ENCODE measurements around the gene DLGAP4.

DLGAP4 gene

DNA sequence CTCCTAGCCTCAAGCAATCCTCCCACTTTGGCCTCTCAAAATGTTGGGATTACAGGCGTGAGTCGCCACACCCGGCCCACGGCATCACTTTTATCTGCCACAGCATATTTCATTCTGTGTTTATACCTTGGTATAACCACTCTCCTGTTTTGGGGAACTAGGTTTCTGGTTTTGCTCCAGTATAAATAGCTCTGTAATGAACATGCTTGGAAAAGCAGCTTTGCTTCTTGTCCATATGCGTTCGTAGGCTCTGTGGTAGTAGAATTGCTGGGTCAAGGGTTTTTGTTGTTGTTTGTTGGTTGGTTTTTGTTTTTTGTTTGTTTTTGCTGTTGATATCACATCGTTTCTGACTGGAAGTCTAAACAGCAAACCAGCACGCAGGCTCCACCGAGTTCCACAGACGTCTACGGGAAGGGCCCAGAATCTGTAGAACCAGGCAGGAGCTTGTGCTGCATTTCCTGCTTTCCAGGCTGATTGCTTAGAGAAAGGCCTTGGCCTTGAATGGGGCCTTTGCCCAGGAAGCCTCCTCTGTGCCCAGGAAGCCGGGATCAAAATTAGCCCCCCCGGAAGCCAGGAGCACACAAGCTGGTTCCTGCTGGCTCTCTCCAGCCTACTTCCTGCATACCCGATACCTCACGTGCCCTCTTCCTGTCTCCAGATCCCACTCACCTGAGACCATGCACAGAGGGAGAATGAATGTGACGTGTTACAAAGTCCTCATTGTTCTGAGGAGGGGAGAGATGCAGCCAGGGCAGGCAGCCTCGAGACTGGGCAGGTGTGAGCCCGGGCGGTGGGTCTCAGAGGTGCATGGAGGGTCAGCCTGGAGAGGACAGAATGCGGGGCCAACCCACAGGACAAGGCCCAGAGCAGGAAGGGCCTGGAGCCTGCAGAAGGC, 35.1 kb upstream of the DLGAP4 start:
- no peak overlapping the region for H3K27ac ChIP-seq (ENCODE audit: low read depth, low read length)
- H3K4me3 ChIP-seq (ENCODE audit: low read length), result no peak overlapping the region
- H3K36me3 ChIP-seq (ENCODE audit: control insufficient read depth, insufficient read depth, low read length), result no peaks in the 10 kb centered on the region
- H3K9ac ChIP-seq (ENCODE audit: low read length), result no peak overlapping the region
- H3K4me1 ChIP-seq (ENCODE audit: control insufficient read depth, insufficient read depth, low read length), result no peaks in the 10 kb centered on the region
- peaks cover 3% of the 10 kb centered on the region for H3K27me3 ChIP-seq (ENCODE audit: control insufficient read depth, insufficient read depth, low read length)

DNA sequence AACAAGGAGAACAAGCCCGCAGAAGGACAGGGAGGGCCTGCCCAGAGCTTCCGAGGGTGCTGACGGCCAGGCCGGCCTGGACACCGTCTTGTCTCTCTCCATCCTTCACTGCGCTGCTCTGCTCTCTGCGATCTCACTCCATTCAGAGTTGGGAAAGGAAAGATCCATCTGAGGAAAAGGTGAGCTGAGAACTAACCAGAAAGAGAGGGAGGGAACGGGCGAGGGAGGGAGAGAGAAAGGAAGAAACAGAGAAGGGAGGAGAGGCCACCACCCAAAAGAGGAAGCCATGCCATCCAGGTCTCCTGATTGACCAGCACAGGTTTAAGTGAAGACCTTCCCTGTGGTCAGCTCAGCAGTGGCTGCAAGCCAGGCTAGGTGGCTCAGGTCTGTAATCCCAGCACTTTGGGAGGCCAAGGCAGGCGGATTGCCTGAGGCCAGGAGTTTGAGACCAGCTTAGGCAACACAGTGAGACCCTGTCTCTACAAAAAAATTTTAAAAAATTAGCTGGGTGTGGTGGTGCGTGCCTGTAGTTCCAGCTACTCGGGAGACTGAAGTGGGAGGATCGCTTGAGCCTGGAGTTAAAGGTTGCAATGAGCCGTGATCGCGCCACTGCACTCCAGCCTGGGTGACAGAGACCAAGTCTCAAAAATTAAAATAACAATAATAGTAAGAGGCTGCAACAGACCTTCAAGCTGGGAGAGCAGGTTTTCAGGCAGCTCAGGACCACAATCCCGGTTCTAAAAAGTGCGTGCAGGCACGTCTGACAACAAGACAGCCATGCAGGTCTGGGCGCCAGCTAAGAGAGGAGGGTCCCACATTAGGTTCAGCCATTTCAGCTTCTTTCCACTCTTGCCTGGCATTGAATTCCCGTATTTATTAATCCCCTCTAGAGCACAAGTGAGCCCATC, 34.2 kb upstream of the DLGAP4 start:
- H3K36me3 ChIP-seq (ENCODE audit: control insufficient read depth, insufficient read depth, low read length), result no peaks in the 10 kb centered on the region
- H3K4me1 ChIP-seq (ENCODE audit: control insufficient read depth, insufficient read depth, low read length), result no peaks in the 10 kb centered on the region
- H3K9ac ChIP-seq (ENCODE audit: low read length), result no peak overlapping the region
- no peak overlapping the region for H3K4me3 ChIP-seq (ENCODE audit: low read length)
- H3K27ac ChIP-seq (ENCODE audit: low read depth, low read length), result no peak overlapping the region
- peaks cover 3% of the 10 kb centered on the region for H3K27me3 ChIP-seq (ENCODE audit: control insufficient read depth, insufficient read depth, low read length)

DNA sequence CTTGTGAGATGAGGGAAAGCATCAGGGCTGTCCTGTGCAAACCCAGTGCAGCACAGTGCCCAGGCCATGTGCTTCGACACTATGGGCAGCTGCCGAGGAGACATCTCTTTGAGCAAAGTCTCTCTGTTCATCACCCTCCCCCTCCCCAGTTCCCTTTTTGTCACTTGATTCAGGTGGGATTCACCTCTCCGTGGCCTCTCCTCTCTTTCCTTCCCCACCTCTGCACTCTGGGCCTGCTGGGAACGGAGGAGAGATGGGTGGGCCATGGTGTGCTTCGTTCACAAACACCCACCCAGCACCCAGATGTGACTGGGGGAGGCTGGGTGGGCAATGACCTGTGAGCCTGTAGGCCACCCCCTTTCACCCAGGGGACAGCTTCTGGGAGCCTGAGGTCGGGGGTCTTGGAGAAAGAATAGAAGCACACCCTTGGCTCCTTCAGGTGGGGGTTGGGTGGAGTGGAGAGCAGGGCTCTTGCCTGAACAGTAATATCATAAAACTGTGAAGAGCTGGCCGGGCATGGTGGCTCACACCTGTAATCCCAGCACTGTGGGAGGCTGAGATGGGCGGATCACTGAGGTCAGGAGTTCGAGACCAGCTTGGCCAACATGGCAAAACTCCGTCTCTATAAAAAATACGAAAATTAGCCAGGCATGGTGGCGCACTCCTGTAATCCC, 33.5 kb upstream of the DLGAP4 start:
- Histone ChIP-seq H3K27ac (ENCODE audit: low read depth, low read length) (no peak overlapping the region), H3K36me3 (ENCODE audit: control insufficient read depth, insufficient read depth, low read length) (no peaks in the 10 kb centered on the region), H3K4me1 (ENCODE audit: control insufficient read depth, insufficient read depth, low read length) (no peaks in the 10 kb centered on the region), H3K4me3 (ENCODE audit: low read length) (no peak overlapping the region), H3K9ac (ENCODE audit: low read length) (no peak overlapping the region), H3K27me3 (ENCODE audit: control insufficient read depth, insufficient read depth, low read length) (peaks cover 3% of the 10 kb centered on the region)

DNA sequence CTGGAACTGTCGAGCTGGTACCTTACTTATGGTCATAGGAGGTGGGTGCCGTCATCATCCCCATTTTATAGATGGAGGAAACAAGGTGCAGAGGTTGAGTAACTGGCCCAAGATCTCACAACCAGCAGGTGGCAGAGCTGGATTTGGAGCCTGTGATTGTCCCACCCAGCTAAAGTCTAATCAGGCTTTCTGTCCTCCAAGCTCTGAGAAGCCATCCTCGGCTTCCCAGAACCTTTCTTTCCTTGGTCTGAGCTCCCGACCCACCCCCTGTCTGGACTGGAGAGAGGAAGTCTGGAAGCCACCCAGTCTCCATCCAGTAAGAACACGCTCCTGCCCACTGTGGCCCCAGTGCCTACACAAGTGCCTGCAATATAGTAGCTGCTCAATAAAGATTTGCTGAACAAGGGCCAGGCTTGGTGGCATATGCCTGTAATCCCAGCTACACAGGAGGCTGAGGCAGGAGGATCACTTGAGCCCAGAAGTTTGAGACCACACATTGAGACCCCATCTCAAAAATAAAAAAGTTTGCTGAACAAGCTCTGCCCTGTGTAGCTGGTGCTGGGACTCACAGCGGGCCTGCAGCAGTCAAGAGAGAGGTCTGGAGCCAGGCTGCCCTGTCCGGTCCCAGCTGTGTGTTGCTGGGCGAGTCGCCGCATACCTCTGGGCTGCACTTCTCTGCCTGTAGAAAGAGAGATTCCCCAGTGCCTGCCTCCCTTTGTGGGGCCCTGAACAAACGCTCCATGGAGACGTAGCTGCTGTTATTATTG, 32.5 kb upstream of the DLGAP4 start:
- Histone ChIP-seq H3K9ac (ENCODE audit: low read length) (no peak overlapping the region), H3K4me1 (ENCODE audit: control insufficient read depth, insufficient read depth, low read length) (no peaks in the 10 kb centered on the region), H3K27ac (ENCODE audit: low read depth, low read length) (no peak overlapping the region), H3K27me3 (ENCODE audit: control insufficient read depth, insufficient read depth, low read length) (peaks cover 3% of the 10 kb centered on the region), H3K4me3 (ENCODE audit: low read length) (no peak overlapping the region), H3K36me3 (ENCODE audit: control insufficient read depth, insufficient read depth, low read length) (no peaks in the 10 kb centered on the region)

DNA sequence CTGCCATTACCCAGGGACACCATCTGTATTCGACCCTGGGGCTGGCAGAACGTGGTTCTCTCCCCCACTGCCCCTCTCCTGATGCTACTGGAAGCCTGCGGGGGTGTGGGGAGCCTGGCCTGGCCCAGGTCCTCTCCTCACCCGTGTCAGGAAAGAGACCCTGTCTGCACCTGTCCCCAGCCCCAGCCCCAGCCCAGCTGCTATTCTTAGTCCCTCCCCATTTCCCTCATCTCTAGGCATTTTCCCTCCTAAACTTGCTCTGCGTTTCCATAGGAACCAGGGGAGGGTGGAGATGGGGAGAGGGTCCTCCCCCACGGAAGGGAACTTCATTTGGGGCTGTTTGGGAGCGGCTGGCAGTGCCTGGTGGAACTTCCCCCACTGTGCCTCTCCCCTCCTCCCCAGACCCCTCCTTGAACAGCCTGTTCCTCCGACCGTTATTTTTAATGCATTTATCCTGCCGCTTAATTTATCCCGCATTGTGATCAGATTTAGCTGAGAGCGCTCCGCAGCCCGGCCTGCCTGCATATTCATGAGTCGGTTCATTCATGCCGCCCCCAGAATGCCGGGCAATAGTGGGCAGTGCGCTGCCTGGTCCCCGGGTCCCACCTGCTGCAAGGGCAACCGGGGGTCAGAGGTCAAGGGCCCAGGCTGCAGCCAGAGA, 31.8 kb upstream of the DLGAP4 start:
- H3K36me3 ChIP-seq (ENCODE audit: control insufficient read depth, insufficient read depth, low read length), result no peaks in the 10 kb centered on the region
- H3K27me3 ChIP-seq (ENCODE audit: control insufficient read depth, insufficient read depth, low read length), result peaks cover 3% of the 10 kb centered on the region
- H3K4me3 ChIP-seq (ENCODE audit: low read length), result no peak overlapping the region
- H3K4me1 ChIP-seq (ENCODE audit: control insufficient read depth, insufficient read depth, low read length), result no peaks in the 10 kb centered on the region
- no peak overlapping the region for H3K27ac ChIP-seq (ENCODE audit: low read depth, low read length)
- H3K9ac ChIP-seq (ENCODE audit: low read length), result no peak overlapping the region

DNA sequence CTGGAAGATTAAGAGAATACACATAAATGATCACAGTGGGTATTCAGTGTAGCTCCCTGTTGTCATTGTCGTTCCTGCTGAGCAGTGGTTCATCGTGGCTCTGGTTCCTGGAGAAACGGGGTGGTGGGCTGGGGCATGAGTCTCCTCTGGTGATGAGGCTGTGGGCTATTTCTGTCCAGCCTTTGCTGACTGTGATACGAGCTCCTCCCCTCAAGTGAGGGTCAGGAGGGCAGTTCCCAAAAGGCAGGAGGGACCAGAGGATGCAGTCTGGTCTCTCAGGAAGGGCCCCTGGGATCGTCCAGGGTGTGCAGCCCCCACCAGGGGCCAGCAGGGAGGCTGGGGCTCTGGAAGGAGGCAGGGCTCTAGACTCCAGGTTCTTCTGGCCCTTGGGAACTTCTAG, 31.1 kb upstream of the DLGAP4 start:
- no peaks in the 10 kb centered on the region for H3K36me3 ChIP-seq (ENCODE audit: control insufficient read depth, insufficient read depth, low read length)
- no peak overlapping the region for H3K27ac ChIP-seq (ENCODE audit: low read depth, low read length)

DNA sequence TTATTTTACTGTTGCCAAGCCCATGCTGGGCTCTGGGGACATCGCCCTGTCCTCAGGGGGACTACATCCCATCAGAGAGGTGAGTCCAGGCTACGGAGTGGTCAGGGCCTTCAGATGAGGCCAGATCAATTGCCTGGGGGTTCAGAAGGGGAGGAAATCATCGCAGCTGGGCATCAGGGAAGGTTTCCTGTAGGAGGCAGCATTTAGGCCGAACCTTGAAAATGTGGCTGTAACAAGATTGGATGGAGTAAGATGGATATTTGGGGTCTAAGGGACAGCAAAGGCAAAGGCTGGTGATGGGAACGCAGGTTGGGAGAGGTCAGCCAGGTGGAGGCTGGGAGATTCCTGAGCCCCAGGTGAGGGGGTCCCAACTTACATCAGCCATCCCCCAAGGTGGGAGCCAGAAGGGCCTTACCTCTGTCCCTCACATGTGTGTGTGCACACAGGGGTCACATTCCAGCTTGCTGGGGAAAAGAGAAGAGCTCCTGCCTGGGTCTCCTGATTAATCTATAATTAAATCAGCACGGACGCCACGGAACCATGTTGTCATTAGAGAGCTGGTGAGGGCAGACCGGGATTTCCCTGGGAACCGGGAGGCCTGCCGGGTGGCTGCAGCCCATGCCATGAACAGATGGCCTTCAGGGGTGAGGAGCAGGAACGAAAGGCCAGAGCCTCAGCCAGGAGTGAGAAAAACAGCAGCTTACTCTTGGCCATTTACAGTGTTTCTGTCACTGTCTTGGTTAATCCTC, 30.5 kb upstream of the DLGAP4 start:
- no peaks in the 10 kb centered on the region for H3K36me3 ChIP-seq (ENCODE audit: control insufficient read depth, insufficient read depth, low read length)
- H3K27ac ChIP-seq (ENCODE audit: low read depth, low read length), result no peak overlapping the region
- no peak overlapping the region for H3K4me3 ChIP-seq (ENCODE audit: low read length)
- H3K27me3 ChIP-seq (ENCODE audit: control insufficient read depth, insufficient read depth, low read length), result peaks cover 3% of the 10 kb centered on the region
- H3K9ac ChIP-seq (ENCODE audit: low read length), result no peak overlapping the region
- H3K4me1 ChIP-seq (ENCODE audit: control insufficient read depth, insufficient read depth, low read length), result no peaks in the 10 kb centered on the region

More for the DNA sequence above, 31.1 kb upstream of the DLGAP4 start:
- Histone ChIP-seq H3K4me3 (ENCODE audit: low read length) (no peak overlapping the region), H3K4me1 (ENCODE audit: control insufficient read depth, insufficient read depth, low read length) (no peaks in the 10 kb centered on the region), H3K27me3 (ENCODE audit: control insufficient read depth, insufficient read depth, low read length) (peaks cover 3% of the 10 kb centered on the region), H3K9ac (ENCODE audit: low read length) (no peak overlapping the region)

DNA sequence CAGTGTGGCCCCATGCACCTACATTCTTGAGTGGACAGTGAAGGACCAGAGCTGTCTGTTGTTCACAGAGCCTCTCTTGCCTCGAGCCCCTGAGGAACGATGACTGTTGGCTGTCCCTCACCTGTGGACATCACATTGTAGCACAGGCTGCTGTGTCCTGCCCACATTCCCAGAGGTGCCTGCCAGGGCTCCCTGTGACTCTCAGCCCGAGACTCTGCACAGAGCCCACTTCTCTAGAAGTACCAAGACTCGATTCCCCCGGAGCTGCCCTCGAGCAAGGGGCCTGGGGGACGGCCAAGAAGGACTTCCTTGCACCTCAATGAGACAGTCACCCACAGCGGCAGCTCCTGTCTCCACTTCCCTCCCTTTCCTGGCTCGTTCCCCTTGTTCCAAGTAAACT, 28.6 kb upstream of the DLGAP4 start:
- H3K36me3 ChIP-seq (ENCODE audit: control insufficient read depth, insufficient read depth, low read length), result no peaks in the 10 kb centered on the region
- H3K9ac ChIP-seq (ENCODE audit: low read length), result no peak overlapping the region
- H3K4me1 ChIP-seq (ENCODE audit: control insufficient read depth, insufficient read depth, low read length), result no peaks in the 10 kb centered on the region
- H3K4me3 ChIP-seq (ENCODE audit: low read length), result no peak overlapping the region
- H3K27me3 ChIP-seq (ENCODE audit: control insufficient read depth, insufficient read depth, low read length), result peaks cover 3% of the 10 kb centered on the region
- H3K27ac ChIP-seq (ENCODE audit: low read depth, low read length), result no peak overlapping the region

DNA sequence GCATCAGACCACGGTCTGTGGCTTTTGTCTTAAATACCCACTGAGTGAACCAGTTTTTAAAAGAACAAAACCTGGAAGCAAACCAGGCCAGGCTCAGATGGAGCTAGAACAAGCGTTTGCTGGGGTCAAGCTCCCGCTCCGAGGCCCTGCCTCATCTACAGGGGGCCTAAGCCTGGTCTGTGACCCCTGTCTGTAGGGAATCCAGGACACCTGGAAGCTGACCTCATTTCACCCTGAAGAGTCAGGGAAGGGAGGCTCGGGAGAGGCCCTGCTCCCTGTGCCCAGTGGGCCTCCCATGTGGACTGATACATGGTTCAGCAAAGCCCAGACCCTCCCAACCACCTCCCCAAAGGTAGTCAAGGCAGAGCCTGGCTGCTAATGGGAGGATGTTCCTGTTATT, 26.8 kb upstream of the DLGAP4 start:
- Histone ChIP-seq H3K4me1 (ENCODE audit: control insufficient read depth, insufficient read depth, low read length) (no peaks in the 10 kb centered on the region), H3K4me3 (ENCODE audit: low read length) (no peak overlapping the region), H3K27ac (ENCODE audit: low read depth, low read length) (no peak overlapping the region), H3K36me3 (ENCODE audit: control insufficient read depth, insufficient read depth, low read length) (no peaks in the 10 kb centered on the region), H3K9ac (ENCODE audit: low read length) (no peak overlapping the region), H3K27me3 (ENCODE audit: control insufficient read depth, insufficient read depth, low read length) (no peaks in the 10 kb centered on the region)

DNA sequence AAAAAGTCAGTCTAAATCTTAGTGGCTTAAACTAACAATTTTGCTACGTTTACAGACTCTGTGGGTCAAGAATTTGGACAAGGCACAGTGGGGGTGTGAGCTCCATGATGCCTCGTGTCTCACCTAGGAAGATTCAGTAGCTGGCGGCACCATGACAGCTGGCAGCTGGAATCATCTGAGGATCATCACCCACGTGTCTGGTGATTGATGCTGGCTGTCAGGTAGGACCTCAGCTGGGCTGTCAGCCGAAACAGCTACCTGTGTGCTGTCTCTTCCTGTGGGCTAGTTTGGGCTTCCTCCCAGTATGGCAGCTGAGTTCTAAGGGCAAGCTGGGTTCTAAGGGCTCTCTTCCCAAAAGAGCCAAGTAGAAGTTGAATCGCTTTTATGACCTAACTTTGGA, 26.4 kb upstream of the DLGAP4 start:
- H3K36me3 ChIP-seq (ENCODE audit: control insufficient read depth, insufficient read depth, low read length), result no peaks in the 10 kb centered on the region
- no peak overlapping the region for H3K9ac ChIP-seq (ENCODE audit: low read length)
- no peaks in the 10 kb centered on the region for H3K4me1 ChIP-seq (ENCODE audit: control insufficient read depth, insufficient read depth, low read length)
- no peaks in the 10 kb centered on the region for H3K27me3 ChIP-seq (ENCODE audit: control insufficient read depth, insufficient read depth, low read length)
- no peak overlapping the region for H3K4me3 ChIP-seq (ENCODE audit: low read length)
- H3K27ac ChIP-seq (ENCODE audit: low read depth, low read length), result no peak overlapping the region

DNA sequence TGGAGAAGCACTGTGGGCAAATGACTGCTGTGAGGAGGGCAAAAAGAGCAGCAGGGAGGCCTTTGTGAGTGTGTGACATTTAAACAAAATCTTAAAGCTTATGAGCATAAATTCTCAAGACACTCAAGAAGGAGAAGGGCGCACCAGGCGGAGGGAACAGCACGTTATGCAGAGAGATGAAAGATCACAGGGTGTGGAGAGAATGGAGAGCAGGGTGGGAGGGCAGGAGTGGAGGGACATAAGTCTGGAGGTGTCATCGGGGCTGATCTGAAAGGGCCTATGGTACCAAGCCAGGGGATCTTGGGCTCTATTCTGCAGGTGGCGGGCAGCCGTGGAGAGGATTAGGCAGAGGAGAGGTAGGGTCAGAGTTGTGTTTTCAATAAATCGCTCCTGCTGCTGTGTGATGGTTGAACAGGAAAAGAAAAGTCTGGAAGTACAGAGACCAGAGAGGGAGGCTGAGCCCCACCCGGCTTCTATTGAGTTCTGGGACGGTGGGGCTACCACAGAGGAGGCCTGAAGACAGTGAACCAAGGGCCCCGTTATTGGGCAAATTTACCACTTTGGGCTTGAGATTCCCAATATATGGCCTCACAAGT, 24.3 kb upstream of the DLGAP4 start:
- Histone ChIP-seq H3K4me1 (ENCODE audit: control insufficient read depth, insufficient read depth, low read length) (no peaks in the 10 kb centered on the region), H3K9ac (ENCODE audit: low read length) (no peak overlapping the region), H3K27me3 (ENCODE audit: control insufficient read depth, insufficient read depth, low read length) (no peaks in the 10 kb centered on the region), H3K36me3 (ENCODE audit: control insufficient read depth, insufficient read depth, low read length) (no peaks in the 10 kb centered on the region), H3K4me3 (ENCODE audit: low read length) (no peak overlapping the region), H3K27ac (ENCODE audit: low read depth, low read length) (no peak overlapping the region)
